Vagina (tissue), 2 donors: ENCODE measurements around the gene TPP2. TPM values are rescaled to one million over a fixed set of nuclear protein-coding genes. Genes with fewer than 3 reads are reported as not detected.
A peak's percentile ranks its signal among the peaks of the same experiment; 100 is the strongest.

Experiments
- DNase-seq, 2 donors: peaks; one replicate each; pipeline ENCODE4 v3.0.0-alpha.2; 2017; ENCODE audit errors: extremely low spot score in 2 of 2
- H3K27ac ChIP-seq: fragments of 200-600 bp; sonication (generic); one replicate; pipeline ENCODE4 v1.5.1; 2019
- H3K27me3 ChIP-seq: fragments of 200-600 bp; sonication (generic); one replicate; pipeline ENCODE4 v1.5.1; 2019
- H3K36me3 ChIP-seq, 2 donors: fragments of 200-600 bp; sonication (generic); one replicate each; pipeline ENCODE4 v1.5.1; 2017 to 2019
- H3K4me1 ChIP-seq: fragments of 200-600 bp; sonication (generic); one replicate; pipeline ENCODE4 v1.5.1; 2019
- H3K4me3 ChIP-seq, 2 donors: fragments of 200-600 bp; sonication (generic); 1 replicate in 1 of 2; 2 replicates in 1 of 2; pipeline ENCODE4 v1.5.1; 2016 to 2019
- H3K9me3 ChIP-seq: fragments of 200-600 bp; sonication (generic); one replicate; pipeline ENCODE4 v1.5.1; 2019
- POLR2A ChIP-seq, 2 donors: fragments of 450-650 bp; IDR thresholded peaks; one replicate each; pipeline ENCODE4 v1.6.1; 2017; ENCODE audit warnings: antibody characterized with exemption in 2 of 2, mild to moderate bottlenecking in 2 of 2, moderate library complexity in 2 of 2
- POLR2AphosphoS5 ChIP-seq, 2 donors: sonication (generic); formaldehyde crosslinking; IDR thresholded peaks; one replicate each; pipeline ENCODE4 v1.9.0; 2017; ENCODE audit warnings: antibody characterized with exemption in 2 of 2, mild to moderate bottlenecking in 2 of 2, low read depth in 1 of 2; ENCODE audit not compliant: insufficient read depth in 1 of 2
- intact Hi-C: fragments of 100-400 bp; cut with DNase I; formaldehyde crosslinking; loops from one replicate; pipeline ENCODE4 v1.15.1; 2023
- total RNA-seq: library from RNA; depleted of rRNA; stranded (reverse); fragments of >200 nt; gene quantifications from one replicate; pipeline ENCODE4 v1.2.3, GENCODE V29; 2016
- TF ChIP-seq, protein P1 (sequence below), 3 experiments: fragments of 450-650 bp in 2 of 3; fragments of 200-600 bp in 1 of 3; sonication (generic) in 1 of 3; IDR thresholded peaks; one replicate each; pipeline ENCODE4 v1.5.1; 2017 to 2019; ENCODE audit warnings: antibody characterized with exemption in 3 of 3, mild to moderate bottlenecking in 2 of 3, moderate library complexity in 2 of 3

The TPP2 gene
- total RNA-seq, 1 donor from 2014 or later = 40.0 TPM

DNA sequence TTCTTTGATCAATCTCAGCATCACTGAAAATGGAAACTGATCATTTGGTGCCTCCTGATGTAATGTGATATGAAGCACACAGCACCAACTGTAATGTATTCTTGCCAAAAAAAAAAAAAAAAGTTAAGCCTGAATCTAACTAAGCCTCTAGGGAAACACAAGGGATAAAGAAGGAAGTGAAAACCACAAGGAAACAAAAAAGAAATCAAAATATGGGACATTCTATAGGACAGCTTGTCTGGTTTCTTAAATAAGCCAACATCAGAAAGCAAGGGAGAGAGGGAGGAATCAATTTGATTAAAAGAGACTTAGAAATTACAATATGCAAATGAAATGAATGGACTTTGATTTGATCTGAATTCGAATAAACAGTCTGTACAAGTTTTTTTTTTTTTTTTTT lies 118.7 kb downstream of the TPP2 start:
- Histone ChIP-seq H3K4me1 (no peaks in the 10 kb centered on the region), H3K36me3 (no peaks in the 10 kb centered on the region), H3K27ac (no peak overlapping the region), H3K27me3 (no peaks in the 10 kb centered on the region), H3K9me3 (no peaks in the 10 kb centered on the region), H3K4me3 (no peak overlapping the region)
- intact Hi-C loops = no loop called here
- DNase-seq = no peak
- TF ChIP-seq, protein P1, sequence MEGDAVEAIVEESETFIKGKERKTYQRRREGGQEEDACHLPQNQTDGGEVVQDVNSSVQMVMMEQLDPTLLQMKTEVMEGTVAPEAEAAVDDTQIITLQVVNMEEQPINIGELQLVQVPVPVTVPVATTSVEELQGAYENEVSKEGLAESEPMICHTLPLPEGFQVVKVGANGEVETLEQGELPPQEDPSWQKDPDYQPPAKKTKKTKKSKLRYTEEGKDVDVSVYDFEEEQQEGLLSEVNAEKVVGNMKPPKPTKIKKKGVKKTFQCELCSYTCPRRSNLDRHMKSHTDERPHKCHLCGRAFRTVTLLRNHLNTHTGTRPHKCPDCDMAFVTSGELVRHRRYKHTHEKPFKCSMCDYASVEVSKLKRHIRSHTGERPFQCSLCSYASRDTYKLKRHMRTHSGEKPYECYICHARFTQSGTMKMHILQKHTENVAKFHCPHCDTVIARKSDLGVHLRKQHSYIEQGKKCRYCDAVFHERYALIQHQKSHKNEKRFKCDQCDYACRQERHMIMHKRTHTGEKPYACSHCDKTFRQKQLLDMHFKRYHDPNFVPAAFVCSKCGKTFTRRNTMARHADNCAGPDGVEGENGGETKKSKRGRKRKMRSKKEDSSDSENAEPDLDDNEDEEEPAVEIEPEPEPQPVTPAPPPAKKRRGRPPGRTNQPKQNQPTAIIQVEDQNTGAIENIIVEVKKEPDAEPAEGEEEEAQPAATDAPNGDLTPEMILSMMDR (IDR thresholded peaks at IDR 0.05) = no peak
- no peak for TF ChIP-seq POLR2A (IDR thresholded peaks at IDR 0.05)
- no peak for TF ChIP-seq POLR2AphosphoS5 (IDR thresholded peaks at IDR 0.05; ENCODE audit: insufficient read depth in 1 of 2, low read depth in 1 of 2)

DNA sequence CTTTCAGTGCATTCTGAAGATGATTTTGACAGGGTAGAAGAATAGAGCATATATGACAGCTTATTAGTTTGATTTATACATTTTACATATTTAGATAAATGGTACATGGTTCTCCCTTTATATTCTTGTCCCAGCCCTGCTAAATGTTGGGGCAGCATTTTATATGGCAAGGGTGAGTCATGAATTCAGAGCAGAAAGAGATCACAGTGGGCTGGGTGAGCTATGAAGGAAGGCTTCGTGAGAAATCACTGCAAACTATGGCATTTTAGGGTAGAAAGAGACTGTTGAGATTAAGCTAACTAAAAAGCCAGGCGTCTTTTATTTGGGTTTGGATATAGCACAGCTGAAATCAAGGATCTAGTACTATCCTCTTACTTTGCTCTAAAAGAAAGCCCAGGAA lies 122.0 kb downstream of the TPP2 start:
- Histone ChIP-seq H3K9me3 (no peaks in the 10 kb centered on the region), H3K4me1 (no peaks in the 10 kb centered on the region), H3K4me3 (no peak overlapping the region), H3K36me3 (no peaks in the 10 kb centered on the region), H3K27me3 (no peaks in the 10 kb centered on the region), H3K27ac (no peak overlapping the region)
- intact Hi-C loops = no loop called here
- no peak for TF ChIP-seq POLR2A (IDR thresholded peaks at IDR 0.05)
- TF ChIP-seq POLR2AphosphoS5 (IDR thresholded peaks at IDR 0.05; ENCODE audit: insufficient read depth in 1 of 2, low read depth in 1 of 2) = no peak
- TF ChIP-seq, protein P1 (IDR thresholded peaks at IDR 0.05) = no peak
- no peak for DNase-seq

DNA sequence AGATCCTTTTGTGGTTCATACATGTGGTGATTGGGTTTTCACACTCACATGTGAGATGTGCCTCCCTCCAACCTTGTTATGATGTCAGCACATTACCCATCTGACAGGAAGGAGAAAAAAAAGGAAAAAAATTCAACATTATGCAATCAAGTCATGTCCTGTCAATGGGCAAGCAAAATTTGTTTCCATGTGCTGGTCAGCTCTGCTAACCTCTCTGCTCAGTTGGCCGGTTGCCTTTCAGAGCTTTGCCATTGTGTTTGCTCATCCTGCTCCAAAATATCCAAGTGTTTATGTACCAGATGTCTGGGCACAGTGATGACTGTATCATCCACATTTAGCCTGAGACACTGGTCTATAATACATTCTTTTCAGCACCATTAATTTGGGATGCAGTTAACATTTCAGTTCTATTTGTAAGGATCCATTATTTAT lies 125.0 kb downstream of the TPP2 start:
- intact Hi-C loops = no loop called here
- Histone ChIP-seq H3K36me3 (no peaks in the 10 kb centered on the region), H3K4me3 (no peak overlapping the region), H3K4me1 (no peaks in the 10 kb centered on the region), H3K27me3 (no peaks in the 10 kb centered on the region), H3K27ac (no peak overlapping the region), H3K9me3 (no peaks in the 10 kb centered on the region)
- TF ChIP-seq, protein P1 (IDR thresholded peaks at IDR 0.05) = no peak
- DNase-seq = no peak

DNA sequence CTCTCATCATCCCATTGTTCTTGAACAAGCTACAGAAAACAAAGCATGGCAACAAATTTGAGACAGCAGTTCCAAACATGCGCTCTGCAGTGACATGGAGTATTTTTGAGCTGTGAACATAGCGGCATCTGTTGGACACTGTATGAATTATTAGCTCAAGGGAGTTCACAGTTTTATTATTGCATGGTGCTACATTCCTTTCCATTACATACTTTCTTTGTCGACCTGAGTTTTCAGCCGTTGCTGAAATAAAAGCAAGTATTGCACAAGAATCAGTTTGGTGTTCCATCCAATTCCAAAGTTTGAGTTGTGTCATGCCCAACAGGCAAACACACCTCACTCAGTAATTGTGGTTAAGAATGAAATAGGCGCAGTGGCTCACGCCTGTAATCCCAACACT lies 128.1 kb downstream of the TPP2 start:
- H3K27ac ChIP-seq = no peak overlapping the region
- no peaks in the 10 kb centered on the region for H3K36me3 ChIP-seq
- H3K4me1 ChIP-seq = no peaks in the 10 kb centered on the region
- no peaks in the 10 kb centered on the region for H3K27me3 ChIP-seq
- intact Hi-C loops = no loop called here
- no peak for TF ChIP-seq POLR2AphosphoS5 (IDR thresholded peaks at IDR 0.05; ENCODE audit: insufficient read depth in 1 of 2, low read depth in 1 of 2)
- TF ChIP-seq, protein P1 (IDR thresholded peaks at IDR 0.05) = peak in 1 of 3 experiments; percentile 3
- no peak for DNase-seq
- no peak overlapping the region for H3K4me3 ChIP-seq
- no peaks in the 10 kb centered on the region for H3K9me3 ChIP-seq

DNA sequence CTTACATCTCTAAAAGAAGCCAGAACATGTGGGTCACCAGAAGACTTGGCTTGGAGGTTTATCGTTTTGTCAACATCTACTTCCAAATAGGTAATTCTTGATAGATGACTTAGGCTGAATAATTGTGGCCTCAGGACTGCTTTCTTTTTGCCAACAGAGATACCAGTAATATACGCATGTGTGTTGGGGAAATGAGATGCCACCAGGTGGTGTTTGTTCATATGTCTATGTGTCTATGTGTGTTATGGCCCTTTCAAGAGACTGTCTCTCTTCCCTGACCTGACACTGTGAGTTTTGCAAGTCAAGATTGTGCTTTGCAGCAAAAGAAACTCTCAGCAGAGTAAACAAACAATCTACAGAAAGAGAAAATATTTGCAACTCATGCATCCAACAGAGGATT lies 129.6 kb downstream of the TPP2 start:
- no peaks in the 10 kb centered on the region for H3K4me1 ChIP-seq
- no peak overlapping the region for H3K4me3 ChIP-seq
- TF ChIP-seq POLR2AphosphoS5 (IDR thresholded peaks at IDR 0.05; ENCODE audit: insufficient read depth in 1 of 2, low read depth in 1 of 2) (no peak), POLR2A (IDR thresholded peaks at IDR 0.05) (no peak)
- TF ChIP-seq, protein P1 (IDR thresholded peaks at IDR 0.05) = no peak
- intact Hi-C loops = no loop called here
- H3K36me3 ChIP-seq = no peaks in the 10 kb centered on the region
- no peaks in the 10 kb centered on the region for H3K9me3 ChIP-seq
- H3K27ac ChIP-seq = no peak overlapping the region
- H3K27me3 ChIP-seq = no peaks in the 10 kb centered on the region
- DNase-seq = no peak

Other genes with a start within 250 kb of the TPP2 start
- gene FGF14, start 194.9 kb upstream of the TPP2 start, total RNA-seq = 3.4 TPM
- gene METTL21C, start 98.1 kb downstream of the TPP2 start, total RNA-seq = not detected
- 10.1 TPM for gene TEX30, start 176.8 kb downstream of the TPP2 start, total RNA-seq
- 5.4 TPM for gene POGLUT2, start 202.0 kb downstream of the TPP2 start, total RNA-seq
- gene BIVM, start 202.1 kb downstream of the TPP2 start, total RNA-seq = 12.3 TPM
- 41.3 TPM for gene ERCC5, start 249.0 kb downstream of the TPP2 start, total RNA-seq